H9 (cell line): Measurements from ENCODE around the gene GORAB. TPM values are rescaled to one million over a fixed set of nuclear protein-coding genes. Genes with fewer than 3 reads are reported as not detected.

Experiments
- DNase-seq: peaks from one replicate; pipeline ENCODE4 v3.0.0-alpha.2; 2017
- H2AFZ ChIP-seq: one replicate; pipeline ENCODE4 v1.6.1; 2013; ENCODE audit warnings: mild to moderate bottlenecking, low read length, control low read depth, moderate library complexity
- H2AK5ac ChIP-seq: 2 replicates; pipeline ENCODE4 v1.6.1; 2013; ENCODE audit warnings: low read length, control low read depth, mixed read lengths; ENCODE audit not compliant: insufficient read length
- H2BK120ac ChIP-seq: one replicate; pipeline ENCODE4 v1.6.1; 2013; ENCODE audit warnings: low read depth, mild to moderate bottlenecking, low read length, control low read depth, inconsistent platforms; ENCODE audit not compliant: poor library complexity, severe bottlenecking
- H2BK12ac ChIP-seq: 2 replicates; pipeline ENCODE4 v1.6.1; 2013; ENCODE audit warnings: low read length, control low read depth, mixed read lengths, low read depth; ENCODE audit not compliant: insufficient read length
- H2BK15ac ChIP-seq: 2 replicates; pipeline ENCODE4 v1.6.1; 2013; ENCODE audit warnings: low read depth, low read length, control low read depth
- H2BK20ac ChIP-seq: one replicate; pipeline ENCODE4 v1.6.1; 2013; ENCODE audit warnings: low read depth, mild to moderate bottlenecking, low read length, control low read depth, inconsistent platforms; ENCODE audit not compliant: poor library complexity, severe bottlenecking
- H2BK5ac ChIP-seq: 2 replicates; pipeline ENCODE4 v1.6.1; 2013; ENCODE audit warnings: low read length, control low read depth, mixed read lengths; ENCODE audit not compliant: insufficient read length
- H3K14ac ChIP-seq: 2 replicates; pipeline ENCODE4 v1.6.1; 2013; ENCODE audit warnings: low read length, control low read depth; ENCODE audit not compliant: insufficient read depth
- H3K18ac ChIP-seq: 2 replicates; pipeline ENCODE4 v1.6.1; 2013; ENCODE audit warnings: low read depth, mild to moderate bottlenecking, mixed read lengths, low read length, control low read depth; ENCODE audit not compliant: insufficient read length
- H3K23ac ChIP-seq: 2 replicates; pipeline ENCODE4 v1.6.1; 2013; ENCODE audit warnings: low read length, control low read depth, mixed read lengths, low read depth; ENCODE audit not compliant: insufficient read length
- H3K23me2 ChIP-seq: 2 replicates; pipeline ENCODE4 v1.6.1; 2013; ENCODE audit warnings: low read depth, mild to moderate bottlenecking, mixed read lengths, low read length, control low read depth; ENCODE audit not compliant: insufficient read length, poor library complexity, severe bottlenecking
- H3K27ac ChIP-seq: 2 replicates; pipeline ENCODE4 v1.5.1; 2013; ENCODE audit warnings: low read length, control low read depth, mixed read lengths, low read depth; ENCODE audit not compliant: insufficient read length
- H3K27me3 ChIP-seq: 2 replicates; pipeline ENCODE4 v1.6.1; 2013; ENCODE audit warnings: low read length, control low read depth, inconsistent platforms; ENCODE audit not compliant: insufficient read depth
- H3K4ac ChIP-seq: 2 replicates; pipeline ENCODE4 v1.6.1; 2013; ENCODE audit warnings: low read depth, mild to moderate bottlenecking, control low read depth, inconsistent platforms, low read length, moderate library complexity
- H3K4me1 ChIP-seq: 2 replicates; pipeline ENCODE4 v1.6.1; 2013; ENCODE audit warnings: low read length, control low read depth, inconsistent platforms; ENCODE audit not compliant: insufficient read depth
- H3K4me2 ChIP-seq: 2 replicates; pipeline ENCODE4 v1.6.1; 2013; ENCODE audit warnings: low read length, control low read depth, mixed read lengths; ENCODE audit not compliant: insufficient read length, insufficient read depth
- H3K56ac ChIP-seq: 2 replicates; pipeline ENCODE4 v1.6.1; 2013; ENCODE audit warnings: low read depth, mild to moderate bottlenecking, mixed read lengths, low read length, control low read depth; ENCODE audit not compliant: insufficient read length
- H3K79me1 ChIP-seq: 2 replicates; pipeline ENCODE4 v1.6.1; 2013; ENCODE audit warnings: low read depth, mild to moderate bottlenecking, moderate library complexity, low read length, control low read depth, inconsistent platforms; ENCODE audit not compliant: insufficient read depth, poor library complexity, severe bottlenecking
- H3K79me2 ChIP-seq: 2 replicates; pipeline ENCODE4 v1.6.1; 2013; ENCODE audit warnings: low read length, control low read depth, inconsistent platforms; ENCODE audit not compliant: insufficient read depth
- H3K9ac ChIP-seq: 2 replicates; pipeline ENCODE4 v1.6.1; 2013; ENCODE audit warnings: low read length, control low read depth, mixed read lengths; ENCODE audit not compliant: insufficient read length; ENCODE audit errors: extremely low read depth
- H3K9me3 ChIP-seq: one replicate; pipeline ENCODE4 v1.6.1; 2013; ENCODE audit warnings: low read depth, low read length, inconsistent platforms; ENCODE audit not compliant: control insufficient read depth
- H3T11ph ChIP-seq: one replicate; pipeline ENCODE4 v1.6.1; 2013; ENCODE audit warnings: mild to moderate bottlenecking, low read length, control low read depth, inconsistent platforms
- H4K20me1 ChIP-seq: one replicate; pipeline ENCODE4 v1.6.1; 2013; ENCODE audit not compliant: control insufficient read depth, insufficient read length, insufficient read depth
- H4K5ac ChIP-seq: 2 replicates; pipeline ENCODE4 v1.6.1; 2013; ENCODE audit warnings: low read depth, mild to moderate bottlenecking, mixed read lengths, low read length, control low read depth; ENCODE audit not compliant: insufficient read length
- H4K8ac ChIP-seq: replicated peaks from 2 replicates; pipeline ENCODE4 v1.6.1; 2013; ENCODE audit warnings: low read length, control low read depth, mixed read lengths, low read depth; ENCODE audit not compliant: insufficient read length
- H4K91ac ChIP-seq: 2 replicates; pipeline ENCODE4 v1.6.1; 2013; ENCODE audit warnings: low read depth, mild to moderate bottlenecking, moderate library complexity, mixed read lengths, low read length, control low read depth; ENCODE audit not compliant: insufficient read length
- H3K27ac Mint-ChIP-seq, 3 experiments: 2 replicates in 2 of 3; 3 replicates in 1 of 3; pipeline ENCODE4 v1.8.0; 2020 to 2021; ENCODE audit warnings: mixed read lengths in 3 of 3, mild to moderate bottlenecking in 1 of 3, moderate library complexity in 1 of 3
- H3K27me3 Mint-ChIP-seq: 2 replicates; pipeline ENCODE4 v1.8.0; 2021; ENCODE audit warnings: low read depth, mild to moderate bottlenecking, moderate library complexity, mixed read lengths
- H3K36me3 Mint-ChIP-seq, 3 experiments: 2 replicates in 2 of 3; 3 replicates in 1 of 3; pipeline ENCODE4 v1.8.0; 2020 to 2021; ENCODE audit warnings: low read depth in 3 of 3, mixed read lengths in 3 of 3; ENCODE audit not compliant: insufficient read depth in 1 of 3
- H3K4me1 Mint-ChIP-seq, 2 experiments: 2 replicates each; pipeline ENCODE4 v1.8.0; 2020; ENCODE audit warnings: mixed read lengths in 2 of 2
- H3K4me3 Mint-ChIP-seq, 2 experiments: 2 replicates in 1 of 2; 3 replicates in 1 of 2; pipeline ENCODE4 v1.8.0; 2020 to 2021; ENCODE audit warnings: mild to moderate bottlenecking in 2 of 2, mixed read lengths in 2 of 2, moderate library complexity in 1 of 2
- H3K9me3 Mint-ChIP-seq, 2 experiments: 2 replicates in 1 of 2; 3 replicates in 1 of 2; pipeline ENCODE4 v1.8.0; 2020; ENCODE audit warnings: mild to moderate bottlenecking in 2 of 2, mixed read lengths in 2 of 2, moderate library complexity in 1 of 2
- WGBS: extraction: QIAGEN DNeasy Blood & Tissue Kit; methylation state at CpG from one replicate; pipeline ENCODE4 v1.1.7; 2013; ENCODE audit warnings: missing lambda C conversion rate, low lambda C conversion rate, mixed read lengths; ENCODE audit not compliant: insufficient read length; ENCODE audit errors: extremely low coverage; 5-methylcytosine and 5-hydroxymethylcytosine counted together
- total RNA-seq: library from RNA; stranded (reverse); gene quantifications from 2 replicates; pipeline ENCODE4 v1.2.1, GENCODE V29; 2021
- TF ChIP-seq, protein P1 (sequence below): fragments of 200-600 bp; sonication (generic); conservative IDR thresholded peaks from 3 replicates; pipeline ENCODE4 v1.8.0; 2021; ENCODE audit warnings: antibody characterized with exemption, mild to moderate bottlenecking

GORAB gene
- total RNA-seq, 1 experiment from 2014 or later = 17.8 TPM

DNA sequence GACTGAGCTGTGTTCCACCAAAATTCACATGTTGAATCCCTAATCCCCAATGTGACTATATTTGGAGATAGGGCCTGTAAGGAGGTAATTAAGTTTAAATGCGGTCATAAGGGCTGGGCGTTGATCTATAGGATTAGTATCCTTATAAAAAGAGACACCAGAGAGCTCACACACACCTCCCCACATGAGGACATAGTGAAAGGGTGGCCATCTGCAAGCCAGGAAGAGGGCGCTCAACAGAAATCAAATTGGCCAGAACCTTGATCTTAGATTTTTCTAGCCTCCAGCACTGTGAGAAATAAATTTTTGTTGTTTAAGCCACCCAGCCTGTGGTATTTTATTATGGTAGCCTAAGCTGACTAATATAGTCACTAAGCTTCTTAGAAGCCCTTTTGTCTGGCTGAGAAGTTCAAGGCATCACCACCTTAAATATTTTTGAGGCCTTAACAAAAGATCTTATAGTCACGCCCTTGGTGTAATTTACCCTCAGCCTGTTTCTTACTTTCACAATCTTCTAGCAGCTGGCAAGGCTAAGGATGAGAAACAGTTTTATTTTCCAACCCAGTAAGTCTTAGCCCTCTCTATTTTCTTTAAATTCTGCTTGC, 28.8 kb downstream of the GORAB start:
- Histone ChIP-seq H2BK5ac (no peak overlapping the region), H2AFZ (no peak overlapping the region), H2BK20ac (no peak overlapping the region), H3K18ac (no peak overlapping the region), H3K56ac (no peak overlapping the region), H2BK15ac (no peak overlapping the region), H2BK12ac (no peak overlapping the region), H2BK120ac (no peak overlapping the region), H4K5ac (no peak overlapping the region), H3T11ph (no peak overlapping the region), H3K4ac (no peak overlapping the region), H4K91ac (no peak overlapping the region), H3K27ac (no peak overlapping the region), H3K4me2 (no peak overlapping the region), H3K9me3 (no peaks in the 10 kb centered on the region), H2AK5ac (no peak overlapping the region), H3K27me3 (no peaks in the 10 kb centered on the region), H4K8ac (no peak overlapping the region), H3K23me2 (no peaks in the 10 kb centered on the region), H3K14ac (no peak overlapping the region), H3K79me1 (no peaks in the 10 kb centered on the region), H3K4me1 (peaks cover 11% of the 10 kb centered on the region), H3K23ac (no peak overlapping the region), H4K20me1 (no peaks in the 10 kb centered on the region), H3K9ac (no peak overlapping the region), H3K79me2 (no peaks in the 10 kb centered on the region)
- Mint-ChIP-seq H3K27me3 (no peaks in the 10 kb centered on the region), H3K4me1 (peaks cover 26 to 34% of the 10 kb centered on the region in 2 experiments), H3K4me3 (no peak overlapping the region), H3K36me3 (peaks cover 0 to 8% (median 3%) of the 10 kb centered on the region in 3 experiments; a peak in 3 of 7 replicates), H3K9me3 (no peaks in the 10 kb centered on the region; a peak in 1 of 5 replicates), H3K27ac (no peak overlapping the region)
- no CpG with 5 or more reads among the region's 4 CpGs for WGBS
- TF ChIP-seq, protein P1, sequence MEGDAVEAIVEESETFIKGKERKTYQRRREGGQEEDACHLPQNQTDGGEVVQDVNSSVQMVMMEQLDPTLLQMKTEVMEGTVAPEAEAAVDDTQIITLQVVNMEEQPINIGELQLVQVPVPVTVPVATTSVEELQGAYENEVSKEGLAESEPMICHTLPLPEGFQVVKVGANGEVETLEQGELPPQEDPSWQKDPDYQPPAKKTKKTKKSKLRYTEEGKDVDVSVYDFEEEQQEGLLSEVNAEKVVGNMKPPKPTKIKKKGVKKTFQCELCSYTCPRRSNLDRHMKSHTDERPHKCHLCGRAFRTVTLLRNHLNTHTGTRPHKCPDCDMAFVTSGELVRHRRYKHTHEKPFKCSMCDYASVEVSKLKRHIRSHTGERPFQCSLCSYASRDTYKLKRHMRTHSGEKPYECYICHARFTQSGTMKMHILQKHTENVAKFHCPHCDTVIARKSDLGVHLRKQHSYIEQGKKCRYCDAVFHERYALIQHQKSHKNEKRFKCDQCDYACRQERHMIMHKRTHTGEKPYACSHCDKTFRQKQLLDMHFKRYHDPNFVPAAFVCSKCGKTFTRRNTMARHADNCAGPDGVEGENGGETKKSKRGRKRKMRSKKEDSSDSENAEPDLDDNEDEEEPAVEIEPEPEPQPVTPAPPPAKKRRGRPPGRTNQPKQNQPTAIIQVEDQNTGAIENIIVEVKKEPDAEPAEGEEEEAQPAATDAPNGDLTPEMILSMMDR = no peak
- DNase-seq = no peak
